ENCODE data around the gene SH2D1B. TPM values are rescaled to one million over a fixed set of nuclear protein-coding genes. Genes with fewer than 3 reads are reported as not detected.

Gene SH2D1B
- total and polyA plus RNA-seq, 2 experiments from 2014 or later: not detected

DNA sequence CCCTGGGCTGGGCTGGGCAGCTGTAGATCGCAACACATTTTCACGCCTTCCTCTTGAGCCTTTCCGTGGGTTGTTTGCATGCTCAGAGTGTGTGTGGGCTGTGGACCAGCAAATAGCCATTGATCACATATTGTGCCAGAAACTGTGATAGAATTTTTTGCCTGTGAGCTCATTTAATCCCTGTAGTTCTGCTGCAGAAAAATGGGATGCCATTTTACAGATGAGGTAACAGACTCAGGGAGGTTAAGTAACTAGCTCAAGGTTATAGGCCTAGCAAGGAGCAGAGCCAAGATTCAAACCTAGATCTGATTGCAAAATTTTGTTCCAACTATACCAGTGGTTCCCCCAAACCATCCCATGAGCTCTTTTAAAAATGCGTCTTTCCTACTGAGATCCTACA is 45.8 kb downstream of the SH2D1B start:
- no peaks in the 10 kb centered on the region for H3K36me3 ChIP-seq (replicated peaks; ENCODE audit: insufficient read depth, low read depth)
- H3K27me3 ChIP-seq: no peaks in the 10 kb centered on the region
- no peak overlapping the region for H3K4me3 ChIP-seq
- H2AFZ ChIP-seq: no peak overlapping the region
- no peaks in the 10 kb centered on the region for H4K20me1 ChIP-seq (ENCODE audit: insufficient read depth, poor library complexity, severe bottlenecking)
- TF ChIP-seq EZH2 (IDR thresholded peaks at IDR 0.05; ENCODE audit: borderline replicate concordance): no peak
- no peak for TF ChIP-seq EZH2phosphoT487 (IDR thresholded peaks at IDR 0.05; ENCODE audit: low read depth, severe bottlenecking, unreplicated experiment)
- TF ChIP-seq, protein P1, sequence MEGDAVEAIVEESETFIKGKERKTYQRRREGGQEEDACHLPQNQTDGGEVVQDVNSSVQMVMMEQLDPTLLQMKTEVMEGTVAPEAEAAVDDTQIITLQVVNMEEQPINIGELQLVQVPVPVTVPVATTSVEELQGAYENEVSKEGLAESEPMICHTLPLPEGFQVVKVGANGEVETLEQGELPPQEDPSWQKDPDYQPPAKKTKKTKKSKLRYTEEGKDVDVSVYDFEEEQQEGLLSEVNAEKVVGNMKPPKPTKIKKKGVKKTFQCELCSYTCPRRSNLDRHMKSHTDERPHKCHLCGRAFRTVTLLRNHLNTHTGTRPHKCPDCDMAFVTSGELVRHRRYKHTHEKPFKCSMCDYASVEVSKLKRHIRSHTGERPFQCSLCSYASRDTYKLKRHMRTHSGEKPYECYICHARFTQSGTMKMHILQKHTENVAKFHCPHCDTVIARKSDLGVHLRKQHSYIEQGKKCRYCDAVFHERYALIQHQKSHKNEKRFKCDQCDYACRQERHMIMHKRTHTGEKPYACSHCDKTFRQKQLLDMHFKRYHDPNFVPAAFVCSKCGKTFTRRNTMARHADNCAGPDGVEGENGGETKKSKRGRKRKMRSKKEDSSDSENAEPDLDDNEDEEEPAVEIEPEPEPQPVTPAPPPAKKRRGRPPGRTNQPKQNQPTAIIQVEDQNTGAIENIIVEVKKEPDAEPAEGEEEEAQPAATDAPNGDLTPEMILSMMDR (IDR thresholded peaks at IDR 0.05; ENCODE audit: poor library complexity): no peak
- WGBS (ENCODE audit: low lambda C conversion rate, missing lambda C conversion rate): 67% methylated on average over 4 of the region's 4 CpGs
- H3K4me1 ChIP-seq (ENCODE audit: insufficient read depth): peaks cover 7% of the 10 kb centered on the region
- no peak for DNase-seq (ENCODE audit: low spot score)
- no peak overlapping the region for H3K4me2 ChIP-seq
- H3K9me2 ChIP-seq (replicated peaks; ENCODE audit: insufficient read depth): no peaks in the 10 kb centered on the region
- H3K27ac ChIP-seq: no peak overlapping the region
- no peaks in the 10 kb centered on the region for H3K79me2 ChIP-seq
- no peaks in the 10 kb centered on the region for H3K9me3 ChIP-seq (ENCODE audit: low read depth)

DNA sequence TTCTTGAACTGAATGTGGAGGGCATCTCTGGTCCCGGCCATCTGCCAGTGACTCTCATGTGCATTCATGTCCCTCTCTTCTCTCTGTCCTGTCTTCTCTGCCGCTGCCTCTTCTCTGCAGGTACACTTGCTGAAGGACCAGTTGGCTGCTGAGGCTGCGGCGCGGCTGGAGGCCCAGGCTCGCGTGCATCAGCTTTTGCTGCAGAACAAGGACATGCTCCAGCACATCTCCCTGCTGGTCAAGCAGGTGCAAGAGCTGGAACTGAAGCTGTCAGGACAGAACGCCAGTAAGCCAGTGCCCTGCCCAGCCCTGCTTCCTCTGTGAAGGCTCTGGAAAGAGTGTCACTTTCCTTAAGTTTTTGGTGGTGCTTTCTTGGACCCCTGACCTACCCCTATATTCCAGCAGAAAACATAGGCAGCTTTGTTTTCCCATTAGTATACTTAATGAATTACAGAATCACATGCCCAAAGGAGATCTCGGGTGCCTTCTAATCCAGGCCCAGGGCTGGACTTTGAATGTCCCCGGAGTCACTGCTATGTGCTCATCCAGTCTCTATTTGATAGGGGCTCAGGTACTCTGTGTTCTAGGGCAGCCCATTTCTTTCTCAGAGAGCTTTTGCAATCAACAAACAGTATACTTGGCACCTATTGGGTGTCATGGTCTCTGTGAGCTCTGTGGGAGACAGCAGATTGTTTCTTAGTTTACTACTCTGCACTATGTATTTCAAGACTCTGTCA is 46.5 kb downstream of the SH2D1B start:
- H3K9me3 ChIP-seq (ENCODE audit: low read depth): no peaks in the 10 kb centered on the region
- H3K27ac ChIP-seq: no peak overlapping the region
- no peak for DNase-seq (ENCODE audit: low spot score)
- no peak overlapping the region for H3K4me2 ChIP-seq
- H3K79me2 ChIP-seq: no peaks in the 10 kb centered on the region
- H2AFZ ChIP-seq: no peak overlapping the region
- H3K9me2 ChIP-seq (replicated peaks; ENCODE audit: insufficient read depth): no peaks in the 10 kb centered on the region
- H3K27me3 ChIP-seq: no peaks in the 10 kb centered on the region
- no peaks in the 10 kb centered on the region for H4K20me1 ChIP-seq (ENCODE audit: insufficient read depth, poor library complexity, severe bottlenecking)
- no peak overlapping the region for H3K4me3 ChIP-seq
- TF ChIP-seq EZH2phosphoT487 (IDR thresholded peaks at IDR 0.05; ENCODE audit: low read depth, severe bottlenecking, unreplicated experiment) (no peak), EZH2 (IDR thresholded peaks at IDR 0.05; ENCODE audit: borderline replicate concordance) (no peak)
- TF ChIP-seq, protein P1 (IDR thresholded peaks at IDR 0.05; ENCODE audit: poor library complexity): no peak
- WGBS (ENCODE audit: low lambda C conversion rate, missing lambda C conversion rate): 88% methylated on average over 10 of the region's 10 CpGs
- no peaks in the 10 kb centered on the region for H3K36me3 ChIP-seq (replicated peaks; ENCODE audit: insufficient read depth, low read depth)
- H3K4me1 ChIP-seq (ENCODE audit: insufficient read depth): peaks cover 7% of the 10 kb centered on the region

DNA sequence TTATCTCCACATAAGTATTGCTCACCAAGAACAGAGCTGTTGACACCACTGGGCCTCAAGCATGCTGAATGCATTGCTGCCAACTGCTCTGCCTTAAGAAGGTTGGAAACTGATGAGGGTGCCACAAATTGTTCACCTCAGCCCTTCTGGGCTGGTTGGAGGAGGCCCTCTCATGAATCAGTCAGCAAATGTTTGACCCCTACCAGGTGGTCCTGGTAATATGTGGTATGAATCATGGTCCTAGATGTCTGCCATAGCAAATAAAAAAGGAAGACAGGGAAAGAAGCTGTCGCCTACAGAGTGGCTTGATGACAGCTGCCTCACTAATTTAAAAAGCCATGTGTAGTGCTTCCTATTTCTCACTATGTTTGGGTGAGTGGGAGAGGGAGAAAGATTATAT is 47.4 kb downstream of the SH2D1B start:
- Histone ChIP-seq H3K4me2 (no peak overlapping the region), H3K9me2 (replicated peaks; ENCODE audit: insufficient read depth) (no peaks in the 10 kb centered on the region)
- WGBS (ENCODE audit: low lambda C conversion rate, missing lambda C conversion rate): 94% methylated on average over 1 of the region's 1 CpG

More for the DNA sequence above, 47.4 kb downstream of the SH2D1B start:
- no peaks in the 10 kb centered on the region for H3K27me3 ChIP-seq
- no peaks in the 10 kb centered on the region for H3K9me3 ChIP-seq (ENCODE audit: low read depth)
- no peak overlapping the region for H2AFZ ChIP-seq
- no peaks in the 10 kb centered on the region for H3K36me3 ChIP-seq (replicated peaks; ENCODE audit: insufficient read depth, low read depth)
- peaks cover 7% of the 10 kb centered on the region for H3K4me1 ChIP-seq (ENCODE audit: insufficient read depth)
- no peak for DNase-seq (ENCODE audit: low spot score)
- TF ChIP-seq, protein P1 (IDR thresholded peaks at IDR 0.05; ENCODE audit: poor library complexity): no peak
- no peaks in the 10 kb centered on the region for H3K79me2 ChIP-seq
- H3K27ac ChIP-seq: no peak overlapping the region
- H3K4me3 ChIP-seq: no peak overlapping the region
- no peaks in the 10 kb centered on the region for H4K20me1 ChIP-seq (ENCODE audit: insufficient read depth, poor library complexity, severe bottlenecking)

Data from hepatocyte (in vitro differentiated cells).